Smooth muscle cell (in vitro differentiated cells): Measurements from ENCODE around the gene GPR83. TPM values are rescaled to one million over a fixed set of nuclear protein-coding genes. Genes with fewer than 3 reads are reported as not detected.

Experiments
- DNase-seq: peaks from one replicate; lab custom pipeline; 2025; ENCODE audit not compliant: unreplicated experiment; lab: John Stamatoyannopoulos, UW
- H2AFZ ChIP-seq: fragments of 200-600 bp; sonication (generic); 2 replicates; pipeline ENCODE4 v1.6.0; 2016; ENCODE audit warnings: antibody characterized with exemption, low read depth, mild to moderate bottlenecking
- H3F3A ChIP-seq: fragments of 200-600 bp; sonication (generic); 2 replicates; pipeline ENCODE4 v1.6.0; 2017; ENCODE audit warnings: antibody characterized with exemption, low read depth
- H3K27ac ChIP-seq: fragments of 200-600 bp; sonication (generic); 2 replicates; pipeline ENCODE4 v1.5.1; 2016; ENCODE audit warnings: low read depth, mild to moderate bottlenecking
- H3K27me3 ChIP-seq: fragments of 200-600 bp; sonication (generic); 2 replicates; pipeline ENCODE4 v1.6.1; 2016; ENCODE audit warnings: low read depth, mild to moderate bottlenecking
- H3K36me3 ChIP-seq: fragments of 200-600 bp; sonication (generic); 2 replicates; pipeline ENCODE4 v1.5.1; 2016; ENCODE audit warnings: low read depth
- H3K4me1 ChIP-seq: fragments of 200-600 bp; sonication (generic); 2 replicates; pipeline ENCODE4 v1.5.1; 2016; ENCODE audit warnings: low read depth
- H3K4me2 ChIP-seq: fragments of 200-600 bp; sonication (generic); 2 replicates; pipeline ENCODE4 v1.6.0; 2016; ENCODE audit warnings: mild to moderate bottlenecking
- H3K4me3 ChIP-seq: fragments of 200-600 bp; sonication (generic); 2 replicates; pipeline ENCODE4 v1.5.1; 2016; ENCODE audit warnings: mild to moderate bottlenecking
- H3K79me2 ChIP-seq: fragments of 200-600 bp; sonication (generic); 2 replicates; pipeline ENCODE4 v1.6.0; 2016; ENCODE audit warnings: low read depth, mild to moderate bottlenecking
- H3K9ac ChIP-seq: fragments of 200-600 bp; sonication (generic); 2 replicates; pipeline ENCODE4 v1.6.0; 2016; ENCODE audit warnings: low read depth
- H3K9me3 ChIP-seq: fragments of 200-600 bp; sonication (generic); replicated peaks from 2 replicates; pipeline ENCODE4 v1.5.1; 2016; ENCODE audit warnings: low read depth
- H4K20me1 ChIP-seq: fragments of 200-600 bp; sonication (generic); 2 replicates; pipeline ENCODE4 v1.6.0; 2016; ENCODE audit warnings: low read depth
- WGBS: methylation state at CpG from one replicate; pipeline ENCODE4 v1.1.7; 2016; ENCODE audit warnings: low lambda C conversion rate; 5-methylcytosine and 5-hydroxymethylcytosine counted together
- polyA plus RNA-seq: library from polyadenylated mRNA; unstranded; fragments of >200 nt; fragmentation: Nextera tagmentation; extraction: Ambion mirVana; gene quantifications from 2 replicates; pipeline ENCODE4 v1.2.1, GENCODE V29; 2016
- total RNA-seq: library from RNA; depleted of rRNA; stranded (reverse); fragments of >200 nt; gene quantifications from 2 replicates; pipeline ENCODE4 v1.2.3, GENCODE V29; 2014
- TF ChIP-seq, protein P1 (sequence below): fragments of 200-600 bp; sonication (generic); IDR thresholded peaks from 2 replicates; pipeline ENCODE4 v1.5.1; 2017; ENCODE audit warnings: borderline replicate concordance, mild to moderate bottlenecking, antibody characterized with exemption; ENCODE audit not compliant: insufficient read depth, poor library complexity, severe bottlenecking

The GPR83 gene
- total and polyA plus RNA-seq, 2 experiments from 2014 or later = 0.05 to 1.1 TPM

DNA sequence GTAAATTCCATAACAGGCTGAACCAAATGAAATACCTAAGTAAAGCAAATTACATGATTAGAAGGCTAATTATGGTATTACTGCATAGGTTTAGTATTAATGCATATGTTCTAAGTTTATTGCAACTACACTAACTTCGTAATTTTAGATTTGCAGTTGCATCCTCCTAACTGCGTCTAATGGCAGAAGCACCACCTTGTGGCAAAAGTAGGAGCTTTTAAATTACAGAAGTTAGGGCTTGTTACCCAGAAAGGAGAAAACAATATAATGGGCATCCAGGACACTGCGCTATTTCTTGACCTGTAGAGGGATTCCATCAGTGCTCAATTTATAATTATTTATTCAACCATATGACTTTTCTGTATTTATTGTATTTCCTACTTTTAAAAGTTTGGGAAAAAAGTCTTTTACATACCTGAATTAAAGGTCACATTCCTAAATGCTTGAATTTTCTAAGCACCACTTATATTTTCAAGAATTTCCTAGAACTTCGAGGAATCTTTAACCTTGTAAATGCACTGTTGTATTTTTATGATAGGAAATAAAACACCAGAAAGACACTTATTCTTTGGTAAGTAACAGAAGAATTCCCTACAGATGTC lies 16.3 kb upstream of the GPR83 start:
- no peak for DNase-seq
- Histone ChIP-seq H4K20me1 (no peaks in the 10 kb centered on the region), H3K9ac (no peak overlapping the region), H3K4me2 (no peak overlapping the region), H3K4me1 (no peaks in the 10 kb centered on the region), H3K4me3 (no peak overlapping the region), H3F3A (no peaks in the 10 kb centered on the region), H3K27ac (no peak overlapping the region), H3K27me3 (no peaks in the 10 kb centered on the region), H3K9me3 (no peaks in the 10 kb centered on the region), H2AFZ (no peak overlapping the region), H3K79me2 (no peaks in the 10 kb centered on the region), H3K36me3 (no peaks in the 10 kb centered on the region)
- 76% methylated on average over 4 of the region's 4 CpGs for WGBS
- TF ChIP-seq, protein P1, sequence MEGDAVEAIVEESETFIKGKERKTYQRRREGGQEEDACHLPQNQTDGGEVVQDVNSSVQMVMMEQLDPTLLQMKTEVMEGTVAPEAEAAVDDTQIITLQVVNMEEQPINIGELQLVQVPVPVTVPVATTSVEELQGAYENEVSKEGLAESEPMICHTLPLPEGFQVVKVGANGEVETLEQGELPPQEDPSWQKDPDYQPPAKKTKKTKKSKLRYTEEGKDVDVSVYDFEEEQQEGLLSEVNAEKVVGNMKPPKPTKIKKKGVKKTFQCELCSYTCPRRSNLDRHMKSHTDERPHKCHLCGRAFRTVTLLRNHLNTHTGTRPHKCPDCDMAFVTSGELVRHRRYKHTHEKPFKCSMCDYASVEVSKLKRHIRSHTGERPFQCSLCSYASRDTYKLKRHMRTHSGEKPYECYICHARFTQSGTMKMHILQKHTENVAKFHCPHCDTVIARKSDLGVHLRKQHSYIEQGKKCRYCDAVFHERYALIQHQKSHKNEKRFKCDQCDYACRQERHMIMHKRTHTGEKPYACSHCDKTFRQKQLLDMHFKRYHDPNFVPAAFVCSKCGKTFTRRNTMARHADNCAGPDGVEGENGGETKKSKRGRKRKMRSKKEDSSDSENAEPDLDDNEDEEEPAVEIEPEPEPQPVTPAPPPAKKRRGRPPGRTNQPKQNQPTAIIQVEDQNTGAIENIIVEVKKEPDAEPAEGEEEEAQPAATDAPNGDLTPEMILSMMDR = peak; percentile 61

DNA sequence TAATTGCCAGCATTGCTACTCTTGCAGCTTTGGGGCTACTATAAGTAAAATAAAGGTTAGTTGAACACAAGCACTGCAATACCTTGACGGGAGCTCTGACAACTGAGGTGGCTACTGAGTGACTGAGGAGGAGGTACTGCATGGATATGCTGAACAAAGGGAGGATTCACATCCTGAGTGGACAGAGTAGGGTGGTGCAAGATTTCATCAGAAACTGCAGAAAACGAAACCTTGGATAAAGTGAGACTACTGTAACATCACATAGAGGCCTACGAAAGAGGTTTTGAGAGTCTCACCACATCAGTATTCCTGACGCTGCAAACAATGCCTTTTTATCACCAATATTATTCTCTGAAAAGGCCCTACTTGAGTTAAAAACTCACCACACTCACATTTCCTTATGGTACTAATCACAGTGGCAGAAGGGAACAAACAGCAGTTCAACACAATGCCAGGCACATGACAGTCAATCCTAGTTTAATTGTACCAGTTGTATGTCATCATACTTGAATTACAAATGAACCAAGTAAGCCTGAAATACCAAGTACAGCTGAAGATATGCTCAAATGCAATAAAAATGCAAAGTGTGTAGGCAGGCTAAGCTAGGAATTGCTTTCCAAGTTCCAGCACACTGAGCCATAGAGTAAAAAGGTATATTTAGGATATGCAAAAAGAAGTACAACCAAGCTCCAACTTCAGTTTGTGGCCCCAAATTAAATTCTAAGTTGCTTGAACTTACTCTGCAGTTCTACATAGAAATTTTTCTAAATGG lies 4.0 kb upstream of the GPR83 start:
- Histone ChIP-seq H3K4me1 (peaks cover 6% of the 10 kb centered on the region), H3K9ac (no peak overlapping the region), H3K79me2 (no peaks in the 10 kb centered on the region), H3K9me3 (no peaks in the 10 kb centered on the region), H2AFZ (no peak overlapping the region), H3K27me3 (peaks cover 21% of the 10 kb centered on the region), H4K20me1 (no peaks in the 10 kb centered on the region), H3F3A (no peaks in the 10 kb centered on the region), H3K4me3 (no peak overlapping the region), H3K4me2 (no peak overlapping the region), H3K36me3 (no peaks in the 10 kb centered on the region), H3K27ac (no peak overlapping the region)
- 83% methylated on average over 4 of the region's 4 CpGs for WGBS
- no peak for DNase-seq
- TF ChIP-seq, protein P1 = no peak

DNA sequence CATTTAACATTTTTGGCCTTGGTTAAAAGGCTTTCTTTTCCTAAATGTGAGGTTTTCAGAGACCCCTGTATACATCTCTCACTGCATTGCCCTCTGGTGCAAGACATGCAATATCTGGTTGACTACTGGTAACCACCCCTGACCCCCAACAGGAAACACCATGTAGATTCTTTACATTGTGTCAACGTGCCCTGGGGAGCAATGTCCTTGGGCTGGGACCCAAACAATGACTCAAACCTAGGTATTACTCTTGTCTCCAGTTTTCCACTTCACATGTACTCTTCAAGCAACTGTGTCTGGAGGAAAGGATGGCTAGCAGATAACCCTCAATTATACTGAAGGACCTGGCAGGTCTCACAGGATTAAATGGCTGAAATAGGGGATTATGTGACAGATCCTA lies 1.1 kb upstream of the GPR83 start:
- H3K4me2 ChIP-seq = no peak overlapping the region
- H3K4me1 ChIP-seq = peaks cover 6% of the 10 kb centered on the region
- WGBS = 22% methylated on average over 1 of the region's 1 CpG
- H3K9me3 ChIP-seq = no peaks in the 10 kb centered on the region
- no peak overlapping the region for H3K9ac ChIP-seq
- no peaks in the 10 kb centered on the region for H3K79me2 ChIP-seq
- H4K20me1 ChIP-seq = no peaks in the 10 kb centered on the region
- H3K36me3 ChIP-seq = no peaks in the 10 kb centered on the region
- no peak overlapping the region for H3K4me3 ChIP-seq
- DNase-seq = no peak
- TF ChIP-seq, protein P1 = no peak
- H3K27ac ChIP-seq = no peak overlapping the region
- H3F3A ChIP-seq = no peaks in the 10 kb centered on the region
- H2AFZ ChIP-seq = no peak overlapping the region
- H3K27me3 ChIP-seq = peaks cover 33% of the 10 kb centered on the region
